Gastroesophageal sphincter (tissue), 3 donors: Measurements from ENCODE around the gene MMEL1.
"Not testable (repeated sequence)": the region's sequence is repeated elsewhere in the genome, so short reads cannot be mapped to it uniquely, and the experiment has no call there.

Experiments used
- CTCF ChIP-seq, 4 experiments: fragments of 200-600 bp in 2 of 4; fragments of 450-650 bp in 2 of 4; sonication (generic) in 1 of 4; IDR thresholded peaks; one replicate each; pipeline ENCODE4 v1.5.1; 2017 to 2019; ENCODE audit warnings: antibody characterized with exemption in 4 of 4, mild to moderate bottlenecking in 2 of 4, moderate library complexity in 2 of 4
- EP300 ChIP-seq: sonication (generic); formaldehyde crosslinking; IDR thresholded peaks from one replicate; pipeline ENCODE4 v1.6.1; 2017; ENCODE audit warnings: antibody characterized with exemption, mild to moderate bottlenecking
- POLR2A ChIP-seq, 2 donors: fragments of 450-650 bp; IDR thresholded peaks; one replicate each; pipeline ENCODE4 v1.6.1; 2017; ENCODE audit warnings: antibody characterized with exemption in 2 of 2, mild to moderate bottlenecking in 2 of 2, moderate library complexity in 1 of 2
- POLR2AphosphoS5 ChIP-seq: sonication (generic); formaldehyde crosslinking; IDR thresholded peaks from one replicate; pipeline ENCODE4 v1.6.1; 2017; ENCODE audit warnings: antibody characterized with exemption

- not testable (repeated sequence) for TF ChIP-seq EP300; CTCF (IDR thresholded peaks at IDR 0.05); POLR2A (IDR thresholded peaks at IDR 0.05); POLR2AphosphoS5
Measured at GRCh38 chr1:2550309-2550861, 82.4 kb downstream of the MMEL1 start.
